ENCODE data around the gene GRK4.

GRCh38 chr4:3060946-3061345, 97.6 kb downstream of the GRK4 start:
- TF ChIP-seq CTCF (IDR thresholded peaks at IDR 0.05), result no peak
- TF ChIP-seq ZFX (IDR thresholded peaks at IDR 0.05; ENCODE audit: borderline replicate concordance), result no peak

Measured in 22Rv1 (cell line).